GM06990 (cell line): ENCODE measurements around the gene TEX38.

Experiments used
- DNase-seq: peaks from one replicate; pipeline ENCODE4 v3.0.0-alpha.2; 2011; ENCODE audit not compliant: insufficient read length; ENCODE audit errors: extremely low read depth
- H3K27me3 ChIP-seq: replicated peaks from 2 replicates; pipeline ENCODE4 v1.6.0; 2011; ENCODE audit warnings: low read length; ENCODE audit not compliant: control insufficient read depth, insufficient read depth
- H3K36me3 ChIP-seq: 2 replicates; pipeline ENCODE4 v1.5.1; 2011; ENCODE audit warnings: low read length; ENCODE audit not compliant: control insufficient read depth, insufficient read depth
- H3K4me3 ChIP-seq: replicated peaks from 2 replicates; pipeline ENCODE4 v1.5.1; 2011; ENCODE audit warnings: low read depth, mild to moderate bottlenecking, control low read depth, low read length
- CTCF ChIP-seq: IDR thresholded peaks from 2 replicates; pipeline ENCODE4 v1.5.1; 2011; ENCODE audit warnings: low read length, control low read depth, mild to moderate bottlenecking, inconsistent platforms; ENCODE audit not compliant: insufficient read depth, poor library complexity, severe bottlenecking

TEX38 gene

GRCh38 chr1:46676531-46676930 lies 4.9 kb downstream of the TEX38 start:
- TF ChIP-seq CTCF = no peak
- Histone ChIP-seq H3K36me3 (peaks cover 10% of the 10 kb centered on the region), H3K27me3 (no peaks in the 10 kb centered on the region), H3K4me3 (no peak overlapping the region)
- DNase-seq = no peak

- Histone ChIP-seq H3K36me3 (peaks cover 10% of the 10 kb centered on the region), H3K27me3 (no peaks in the 10 kb centered on the region), H3K4me3 (no peak overlapping the region)
- no peak for TF ChIP-seq CTCF
- no peak for DNase-seq
Measured at GRCh38 chr1:46677339-46677738, 5.7 kb downstream of the TEX38 start.

- Histone ChIP-seq H3K36me3 (peaks cover 13% of the 10 kb centered on the region), H3K4me3 (no peak overlapping the region), H3K27me3 (no peaks in the 10 kb centered on the region)
- no peak for TF ChIP-seq CTCF
- DNase-seq = no peak
Measured at GRCh38 chr1:46679789-46680573, 8.3 kb downstream of the TEX38 start.

GRCh38 chr1:46681333-46682034 lies 9.8 kb downstream of the TEX38 start:
- Histone ChIP-seq H3K36me3 (peaks cover 11% of the 10 kb centered on the region), H3K4me3 (no peak overlapping the region), H3K27me3 (no peaks in the 10 kb centered on the region)
- TF ChIP-seq CTCF = no peak
- no peak for DNase-seq

GRCh38 chr1:46682064-46682463 lies 10.4 kb downstream of the TEX38 start:
- Histone ChIP-seq H3K4me3 (no peak overlapping the region), H3K27me3 (no peaks in the 10 kb centered on the region), H3K36me3 (peaks cover 14% of the 10 kb centered on the region)
- no peak for TF ChIP-seq CTCF
- no peak for DNase-seq
